ENCODE results near the gene SKP1. TPM values are rescaled to one million over a fixed set of nuclear protein-coding genes. Genes with fewer than 3 reads are reported as not detected.

Gene SKP1
- total and polyA plus RNA-seq, 9 of the 15 experiments (the other 6 are each of a cell fraction or from before 2014, with no cell fraction given) = 301 to 2,109 (median 639) TPM

- TF ChIP-seq, protein P1, sequence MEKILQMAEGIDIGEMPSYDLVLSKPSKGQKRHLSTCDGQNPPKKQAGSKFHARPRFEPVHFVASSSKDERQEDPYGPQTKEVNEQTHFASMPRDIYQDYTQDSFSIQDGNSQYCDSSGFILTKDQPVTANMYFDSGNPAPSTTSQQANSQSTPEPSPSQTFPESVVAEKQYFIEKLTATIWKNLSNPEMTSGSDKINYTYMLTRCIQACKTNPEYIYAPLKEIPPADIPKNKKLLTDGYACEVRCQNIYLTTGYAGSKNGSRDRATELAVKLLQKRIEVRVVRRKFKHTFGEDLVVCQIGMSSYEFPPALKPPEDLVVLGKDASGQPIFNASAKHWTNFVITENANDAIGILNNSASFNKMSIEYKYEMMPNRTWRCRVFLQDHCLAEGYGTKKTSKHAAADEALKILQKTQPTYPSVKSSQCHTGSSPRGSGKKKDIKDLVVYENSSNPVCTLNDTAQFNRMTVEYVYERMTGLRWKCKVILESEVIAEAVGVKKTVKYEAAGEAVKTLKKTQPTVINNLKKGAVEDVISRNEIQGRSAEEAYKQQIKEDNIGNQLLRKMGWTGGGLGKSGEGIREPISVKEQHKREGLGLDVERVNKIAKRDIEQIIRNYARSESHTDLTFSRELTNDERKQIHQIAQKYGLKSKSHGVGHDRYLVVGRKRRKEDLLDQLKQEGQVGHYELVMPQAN (IDR thresholded peaks at IDR 0.05; ENCODE audit: borderline replicate concordance) = 0 out of 2 replicates have a peak, but pooled peaks have one; percentile 39
- TF ChIP-seq ZNF277 (CRISPR knock-in tag; IDR thresholded peaks at IDR 0.05; ENCODE audit: borderline replicate concordance) (no peak), CEBPB (tag; IDR thresholded peaks at IDR 0.05) (peak; percentile 49; the same call in 1 of the 2 replicates), ZNF143 (CRISPR knock-in tag; IDR thresholded peaks at IDR 0.05) (no peak), EP400 (IDR thresholded peaks at IDR 0.05) (peak; percentile 24; the same call in 1 of the 2 replicates), MYC (IDR thresholded peaks at IDR 0.05; ENCODE audit: low read depth, low read length) (0 out of 2 replicates have a peak, but pooled peaks have one; percentile 18), MYC (CRISPR knock-in tag; IDR thresholded peaks at IDR 0.05; ENCODE audit: borderline replicate concordance, low read depth) (no peak), ZNF766 (CRISPR knock-in tag; conservative IDR thresholded peaks at IDR 0.05) (no peak), HNRNPLL (IDR thresholded peaks at IDR 0.05; ENCODE audit: low read depth, low read length, poor library complexity, severe bottlenecking) (peak; percentile 90), CREM (IDR thresholded peaks at IDR 0.05; ENCODE audit: low read depth) (peak; percentile 82), ZNF589 (CRISPR knock-in tag; IDR thresholded peaks at IDR 0.05; ENCODE audit: low read depth) (peak; percentile 23; the same call in 1 of the 2 replicates), ZC3H4 (CRISPR knock-in tag; IDR thresholded peaks at IDR 0.05; ENCODE audit: borderline replicate concordance) (no peak), EHMT2 (IDR thresholded peaks at IDR 0.05) (peak; percentile 52; the same call in 1 of the 2 replicates), WHSC1 (IDR thresholded peaks at IDR 0.05; ENCODE audit: low read length) (no peak), DPF2 (IDR thresholded peaks at IDR 0.05) (peak; percentile 58; the same call in 1 of the 2 replicates), ARHGAP35 (IDR thresholded peaks at IDR 0.05; ENCODE audit: partially characterized antibody) (no peak), FOS (IDR thresholded peaks at IDR 0.05; ENCODE audit: extremely low read depth, insufficient read length) (no peak), LEF1 (IDR thresholded peaks at IDR 0.05) (no peak), ZNF507 (tag; conservative IDR thresholded peaks at IDR 0.05) (no peak), CREB1 (IDR thresholded peaks at IDR 0.05) (0 out of 2 replicates have a peak, but pooled peaks have one; percentile 27), CREB1 (CRISPR knock-in tag; IDR thresholded peaks at IDR 0.05) (no peak), KDM4B (IDR thresholded peaks at IDR 0.05; ENCODE audit: borderline replicate concordance in 2 of 2, low read depth in 1 of 2) (no peak), CBFA2T3 (IDR thresholded peaks at IDR 0.05) (peak; percentile 59; the same call in 1 of the 2 replicates), ZNF41 (CRISPR knock-in tag; conservative IDR thresholded peaks at IDR 0.05) (no peak), KLF1 (tag; IDR thresholded peaks at IDR 0.05) (no peak)
- TF ChIP-seq, protein P2, sequence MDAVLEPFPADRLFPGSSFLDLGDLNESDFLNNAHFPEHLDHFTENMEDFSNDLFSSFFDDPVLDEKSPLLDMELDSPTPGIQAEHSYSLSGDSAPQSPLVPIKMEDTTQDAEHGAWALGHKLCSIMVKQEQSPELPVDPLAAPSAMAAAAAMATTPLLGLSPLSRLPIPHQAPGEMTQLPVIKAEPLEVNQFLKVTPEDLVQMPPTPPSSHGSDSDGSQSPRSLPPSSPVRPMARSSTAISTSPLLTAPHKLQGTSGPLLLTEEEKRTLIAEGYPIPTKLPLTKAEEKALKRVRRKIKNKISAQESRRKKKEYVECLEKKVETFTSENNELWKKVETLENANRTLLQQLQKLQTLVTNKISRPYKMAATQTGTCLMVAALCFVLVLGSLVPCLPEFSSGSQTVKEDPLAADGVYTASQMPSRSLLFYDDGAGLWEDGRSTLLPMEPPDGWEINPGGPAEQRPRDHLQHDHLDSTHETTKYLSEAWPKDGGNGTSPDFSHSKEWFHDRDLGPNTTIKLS (IDR thresholded peaks at IDR 0.05; ENCODE audit: borderline replicate concordance, low read depth) = no peak
These were observed 46.9 kb upstream of the SKP1 start (continued) for GRCh38 chr5:134223406-134224248.

Measured in K562 (cell line).